Subcutaneous adipose tissue (tissue), 4 donors: ENCODE measurements around the gene RAG1. TPM values are rescaled to one million over a fixed set of nuclear protein-coding genes. Genes with fewer than 3 reads are reported as not detected.

Source experiments
- total RNA-seq, 4 donors: library from RNA; depleted of rRNA; stranded (reverse); fragments of >200 nt; gene quantifications; one replicate each; pipeline ENCODE4 v1.1.0, GENCODE V29; 2016
- TF ChIP-seq, protein P1 (sequence below): fragments of 450-650 bp; IDR thresholded peaks from one replicate; pipeline ENCODE4 v1.5.1; 2016; ENCODE audit warnings: low read depth, mild to moderate bottlenecking, control low read depth, antibody characterized with exemption, moderate library complexity

The RAG1 gene
- total RNA-seq, 4 donors from 2014 or later = 0.16 to 1.5 (median 0.79) TPM

- TF ChIP-seq, protein P1, sequence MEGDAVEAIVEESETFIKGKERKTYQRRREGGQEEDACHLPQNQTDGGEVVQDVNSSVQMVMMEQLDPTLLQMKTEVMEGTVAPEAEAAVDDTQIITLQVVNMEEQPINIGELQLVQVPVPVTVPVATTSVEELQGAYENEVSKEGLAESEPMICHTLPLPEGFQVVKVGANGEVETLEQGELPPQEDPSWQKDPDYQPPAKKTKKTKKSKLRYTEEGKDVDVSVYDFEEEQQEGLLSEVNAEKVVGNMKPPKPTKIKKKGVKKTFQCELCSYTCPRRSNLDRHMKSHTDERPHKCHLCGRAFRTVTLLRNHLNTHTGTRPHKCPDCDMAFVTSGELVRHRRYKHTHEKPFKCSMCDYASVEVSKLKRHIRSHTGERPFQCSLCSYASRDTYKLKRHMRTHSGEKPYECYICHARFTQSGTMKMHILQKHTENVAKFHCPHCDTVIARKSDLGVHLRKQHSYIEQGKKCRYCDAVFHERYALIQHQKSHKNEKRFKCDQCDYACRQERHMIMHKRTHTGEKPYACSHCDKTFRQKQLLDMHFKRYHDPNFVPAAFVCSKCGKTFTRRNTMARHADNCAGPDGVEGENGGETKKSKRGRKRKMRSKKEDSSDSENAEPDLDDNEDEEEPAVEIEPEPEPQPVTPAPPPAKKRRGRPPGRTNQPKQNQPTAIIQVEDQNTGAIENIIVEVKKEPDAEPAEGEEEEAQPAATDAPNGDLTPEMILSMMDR = no peak
Measured at GRCh38 chr11:36605221-36606216, 37.7 kb downstream of the RAG1 start.

DNA sequence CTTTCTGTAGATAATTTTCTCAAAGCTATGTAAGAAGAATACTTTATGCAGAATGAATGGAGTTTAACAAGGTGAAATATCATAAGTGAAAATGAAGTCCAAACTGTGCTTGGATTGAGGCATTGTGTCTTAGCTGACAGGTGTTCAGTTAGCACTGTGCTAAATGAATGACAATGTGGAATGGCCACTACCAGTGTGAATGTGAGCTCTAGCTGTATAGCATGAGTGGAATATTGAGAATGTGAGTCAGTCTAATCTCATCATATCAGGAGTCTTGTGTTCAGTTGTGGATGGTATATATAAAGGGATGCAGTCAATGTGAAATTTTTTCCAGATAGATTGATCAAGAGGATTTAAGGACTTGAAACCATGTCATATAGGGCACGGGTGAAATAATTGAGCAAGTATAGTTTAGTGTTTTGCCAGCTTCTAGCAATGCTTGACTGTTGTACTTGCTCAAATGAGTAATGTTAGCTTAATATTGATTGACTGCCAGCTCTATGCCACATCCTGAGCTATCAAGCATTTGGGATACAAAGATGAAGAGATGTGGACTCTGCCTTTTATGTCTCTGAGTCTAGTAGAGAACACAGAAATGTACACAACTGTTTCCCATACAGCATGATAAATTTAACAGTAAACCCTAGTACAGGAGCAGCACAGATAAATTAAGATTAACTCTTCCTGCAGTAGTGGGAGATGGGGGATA lies 40.8 kb downstream of the RAG1 start:
- TF ChIP-seq, protein P1 = no peak

GRCh38 chr11:36609383-36609782 lies 41.6 kb downstream of the RAG1 start:
- TF ChIP-seq, protein P1 = no peak

- TF ChIP-seq, protein P1 = no peak
Measured at GRCh38 chr11:36615826-36616225, 48.0 kb downstream of the RAG1 start.

DNA sequence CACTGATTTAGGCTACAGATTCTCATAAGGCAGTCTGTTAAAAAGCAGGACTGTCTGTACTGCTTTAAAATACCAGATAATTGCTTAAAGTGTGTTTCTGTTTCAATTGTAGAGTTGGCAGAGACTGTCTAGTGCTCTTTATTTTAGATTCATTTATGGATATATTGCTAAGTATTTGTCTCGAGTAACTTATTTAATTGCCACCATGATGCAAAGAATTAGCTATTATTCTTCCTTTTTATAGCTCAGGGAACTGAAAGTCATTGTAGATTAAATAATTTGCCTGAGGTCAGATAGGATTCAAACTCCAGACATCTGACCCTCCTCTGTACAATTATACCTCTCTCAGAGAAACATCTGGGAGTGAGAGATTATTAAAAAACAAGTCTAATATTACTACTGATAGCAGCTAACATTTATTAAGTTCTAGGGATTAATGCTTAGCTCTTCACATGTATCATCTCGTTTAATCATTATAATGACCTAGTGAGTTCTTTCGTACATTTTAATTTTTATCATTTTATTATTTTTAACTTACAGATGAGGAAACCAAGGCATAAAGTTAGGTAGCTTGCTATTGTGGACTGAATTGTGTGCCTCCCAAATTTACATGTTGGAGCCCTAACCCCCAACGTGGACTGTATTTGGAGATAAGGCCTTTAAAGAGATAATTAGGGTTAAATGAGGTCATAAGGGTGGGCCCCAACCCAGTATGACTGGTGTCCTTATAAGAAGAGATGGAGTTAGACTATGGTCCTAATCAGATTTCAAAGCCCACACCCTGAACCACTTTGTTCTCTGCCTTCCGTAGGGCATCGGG lies 49.9 kb downstream of the RAG1 start:
- TF ChIP-seq, protein P1 = no peak

DNA sequence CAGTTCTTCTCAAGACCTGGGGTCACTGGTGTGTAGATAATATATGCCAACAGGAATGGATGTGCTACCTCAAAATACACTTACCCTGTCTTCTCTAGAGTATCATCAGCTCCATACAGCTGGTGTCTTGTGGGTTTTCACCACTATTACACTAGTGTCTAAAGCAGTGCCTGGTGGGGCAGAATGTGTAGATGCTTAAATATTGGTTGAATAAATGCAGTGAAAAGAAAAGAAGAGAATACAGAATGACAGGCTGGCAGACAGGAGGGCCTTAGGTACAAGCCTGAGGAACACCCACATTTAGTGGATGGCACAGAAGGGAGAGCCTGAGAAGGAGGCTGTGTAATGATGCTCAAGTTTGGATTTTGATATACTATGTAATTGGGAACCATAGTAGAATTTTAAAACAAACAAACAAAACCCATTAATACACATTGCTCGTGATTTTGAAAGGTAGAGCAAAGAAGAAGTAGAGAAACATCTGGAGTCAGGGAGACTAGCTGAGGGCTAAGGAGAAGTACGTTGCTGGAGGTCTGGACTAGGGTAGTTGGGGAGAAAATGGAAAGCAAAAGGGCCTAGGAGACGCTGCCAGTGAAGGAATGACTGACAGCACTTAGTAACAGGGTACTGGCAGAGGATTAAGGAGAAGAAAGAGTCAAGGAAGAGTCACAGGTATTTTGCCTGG lies 50.7 kb downstream of the RAG1 start:
- TF ChIP-seq, protein P1 = no peak
